Activated CD8-positive, alpha-beta T cell treated with anti-CD3 and anti-CD28 coated beads for 36 hours (primary cell): Measurements from ENCODE around the gene KRTAP5-9. TPM values are rescaled to one million over a fixed set of nuclear protein-coding genes. Genes with fewer than 3 reads are reported as not detected.
"Not testable (repeated sequence)": the region's sequence is repeated elsewhere in the genome, so short reads cannot be mapped to it uniquely, and the experiment has no call there.

Experiments used
- ATAC-seq: fragments of 200-7000 bp; cut with Tn5 transposase; one replicate; pipeline ENCODE4 v1.10.0; 2021; ENCODE audit warnings: mild to moderate bottlenecking, moderate library complexity
- CTCF ChIA-PET: fragments of 350-600 bp; sonication (Branson Sonifier 250); formaldehyde crosslinking; loops from one replicate; lab custom pipeline; 2021; ENCODE audit warnings: antibody characterized with exemption; lab: Charles Lee
- POLR2A ChIA-PET: fragments of 350-600 bp; sonication (Branson Sonifier 250); formaldehyde crosslinking; loops from one replicate; lab custom pipeline; 2021; ENCODE audit warnings: antibody characterized with exemption; lab: Charles Lee
- DNase-seq: peaks from one replicate; pipeline ENCODE4 v3.0.0-alpha.2; 2020
- H3K27ac Mint-ChIP-seq: one replicate; pipeline ENCODE4 v1.8.0; 2021; ENCODE audit warnings: mild to moderate bottlenecking, mixed read lengths
- H3K27me3 Mint-ChIP-seq: one replicate; pipeline ENCODE4 v1.8.0; 2021; ENCODE audit warnings: mixed read lengths
- H3K36me3 Mint-ChIP-seq: one replicate; pipeline ENCODE4 v1.8.0; 2021; ENCODE audit warnings: low read depth, mixed read lengths
- H3K4me1 Mint-ChIP-seq: one replicate; pipeline ENCODE4 v1.8.0; 2021; ENCODE audit warnings: low read depth, mixed read lengths
- H3K4me3 Mint-ChIP-seq: one replicate; pipeline ENCODE4 v1.8.0; 2021; ENCODE audit warnings: mild to moderate bottlenecking, moderate library complexity, mixed read lengths
- H3K9me3 Mint-ChIP-seq: one replicate; pipeline ENCODE4 v1.8.0; 2021; ENCODE audit warnings: mixed read lengths
- CTCF ChIP-seq: fragments of 200-600 bp; IDR thresholded peaks from one replicate; pipeline ENCODE4 v1.8.0; 2022; ENCODE audit warnings: antibody characterized with exemption, mild to moderate bottlenecking
- intact Hi-C: fragments of 100-400 bp; cut with micrococcal nuclease; formaldehyde crosslinking; loops from one replicate; pipeline ENCODE4 v1.10.0; 2022
- total RNA-seq, 2 experiments: library from RNA; stranded (reverse); gene quantifications; one replicate each; pipeline ENCODE4 v1.2.3, GENCODE V29; 2021

Gene KRTAP5-9
- total RNA-seq, 2 experiments from 2014 or later = not detected

- Mint-ChIP-seq H3K27ac (no peak overlapping the region), H3K27me3 (peaks cover 2% of the 10 kb centered on the region), H3K36me3 (no peaks in the 10 kb centered on the region), H3K4me1 (peaks cover 3% of the 10 kb centered on the region), H3K4me3 (no peak overlapping the region), H3K9me3 (peaks cover 3% of the 10 kb centered on the region)
- ATAC-seq (no peak), DNase-seq (no peak)
- intact Hi-C loops = no loop called here
- POLR2A ChIA-PET = no interaction called here
- CTCF ChIA-PET = no interaction called here
- no peak for TF ChIP-seq CTCF
Measured at GRCh38 chr11:71535825-71536224, 12.4 kb upstream of the KRTAP5-9 start.

- POLR2A ChIA-PET = no interaction called here
Measured at GRCh38 chr11:71537537-71537936, 10.7 kb upstream of the KRTAP5-9 start.

GRCh38 chr11:71537977-71538665 lies 10.1 kb upstream of the KRTAP5-9 start, which contains the start of gene KRTAP5-8:
Gene KRTAP5-8, plus strand, starts transcription at chr11:71538025. Its CDS starts 31 bp downstream, at chr11:71538056.
- CTCF ChIA-PET, POLR2A ChIA-PET, H3K36me3 Mint-ChIP-seq, H3K9me3 Mint-ChIP-seq, ATAC-seq, intact Hi-C loops, H3K27me3 Mint-ChIP-seq, H3K27ac Mint-ChIP-seq, H3K4me1 Mint-ChIP-seq, H3K4me3 Mint-ChIP-seq, DNase-seq: not testable (repeated sequence)

More at GRCh38 chr11:71537537-71537936, 10.7 kb upstream of the KRTAP5-9 start:
- ATAC-seq (no peak), DNase-seq (no peak)
- peaks cover 10% of the 10 kb centered on the region for H3K9me3 Mint-ChIP-seq
- H3K27me3 Mint-ChIP-seq = peaks cover 2% of the 10 kb centered on the region
- H3K4me1 Mint-ChIP-seq = peaks cover 5% of the 10 kb centered on the region
- no peaks in the 10 kb centered on the region for H3K36me3 Mint-ChIP-seq
- no peak overlapping the region for H3K4me3 Mint-ChIP-seq
- CTCF ChIA-PET = no interaction called here
- no peak overlapping the region for H3K27ac Mint-ChIP-seq
- TF ChIP-seq CTCF = no peak
- intact Hi-C loops = no loop called here

- DNase-seq (no peak), ATAC-seq (no peak)
- Mint-ChIP-seq H3K9me3 (peaks cover 10% of the 10 kb centered on the region), H3K27me3 (peaks cover 5% of the 10 kb centered on the region), H3K36me3 (no peaks in the 10 kb centered on the region), H3K4me3 (no peak overlapping the region), H3K4me1 (peaks cover 14% of the 10 kb centered on the region), H3K27ac (no peak overlapping the region)
- ChIA-PET CTCF (no interaction called here), POLR2A (no interaction called here)
- intact Hi-C loops = no loop called here
- TF ChIP-seq CTCF = no peak
Measured at GRCh38 chr11:71538666-71538990, 9.6 kb upstream of the KRTAP5-9 start.

GRCh38 chr11:71539017-71539416 lies 9.2 kb upstream of the KRTAP5-9 start:
- CTCF ChIA-PET = no interaction called here
- no peaks in the 10 kb centered on the region for H3K36me3 Mint-ChIP-seq
- H3K27me3 Mint-ChIP-seq = peaks cover 5% of the 10 kb centered on the region
- intact Hi-C loops = no loop called here
- H3K4me1 Mint-ChIP-seq = peaks cover 18% of the 10 kb centered on the region
- H3K9me3 Mint-ChIP-seq = peaks cover 10% of the 10 kb centered on the region
- POLR2A ChIA-PET = no interaction called here
- DNase-seq (no peak), ATAC-seq (no peak)
- no peak for TF ChIP-seq CTCF
- no peak overlapping the region for H3K27ac Mint-ChIP-seq
- H3K4me3 Mint-ChIP-seq = no peak overlapping the region

- CTCF ChIA-PET, intact Hi-C loops, H3K36me3 Mint-ChIP-seq, DNase-seq, ATAC-seq, POLR2A ChIA-PET, H3K27ac Mint-ChIP-seq, H3K4me3 Mint-ChIP-seq, H3K9me3 Mint-ChIP-seq, H3K27me3 Mint-ChIP-seq: not testable (repeated sequence)
- peaks cover 23% of the 10 kb centered on the region for H3K4me1 Mint-ChIP-seq
Measured at GRCh38 chr11:71539971-71540370, 8.2 kb upstream of the KRTAP5-9 start.

GRCh38 chr11:71540521-71541304 lies 7.5 kb upstream of the KRTAP5-9 start:
- H3K36me3 Mint-ChIP-seq, intact Hi-C loops, H3K27ac Mint-ChIP-seq, ATAC-seq, CTCF ChIA-PET, H3K4me3 Mint-ChIP-seq, H3K27me3 Mint-ChIP-seq, DNase-seq, H3K9me3 Mint-ChIP-seq, POLR2A ChIA-PET: not testable (repeated sequence)
- H3K4me1 Mint-ChIP-seq = peaks cover 23% of the 10 kb centered on the region
